H9 (cell line): ENCODE measurements around the gene MUC2. TPM values are rescaled to one million over a fixed set of nuclear protein-coding genes. Genes with fewer than 3 reads are reported as not detected.

Experiments
- DNase-seq: peaks from one replicate; pipeline ENCODE4 v3.0.0-alpha.2; 2017
- H2AFZ ChIP-seq: one replicate; pipeline ENCODE4 v1.6.1; 2013; ENCODE audit warnings: mild to moderate bottlenecking, low read length, control low read depth, moderate library complexity
- H2AK5ac ChIP-seq: 2 replicates; pipeline ENCODE4 v1.6.1; 2013; ENCODE audit warnings: low read length, control low read depth, mixed read lengths; ENCODE audit not compliant: insufficient read length
- H2BK120ac ChIP-seq: one replicate; pipeline ENCODE4 v1.6.1; 2013; ENCODE audit warnings: low read depth, mild to moderate bottlenecking, low read length, control low read depth, inconsistent platforms; ENCODE audit not compliant: poor library complexity, severe bottlenecking
- H2BK12ac ChIP-seq: 2 replicates; pipeline ENCODE4 v1.6.1; 2013; ENCODE audit warnings: low read length, control low read depth, mixed read lengths, low read depth; ENCODE audit not compliant: insufficient read length
- H2BK15ac ChIP-seq: 2 replicates; pipeline ENCODE4 v1.6.1; 2013; ENCODE audit warnings: low read depth, low read length, control low read depth
- H2BK20ac ChIP-seq: one replicate; pipeline ENCODE4 v1.6.1; 2013; ENCODE audit warnings: low read depth, mild to moderate bottlenecking, low read length, control low read depth, inconsistent platforms; ENCODE audit not compliant: poor library complexity, severe bottlenecking
- H2BK5ac ChIP-seq: 2 replicates; pipeline ENCODE4 v1.6.1; 2013; ENCODE audit warnings: low read length, control low read depth, mixed read lengths; ENCODE audit not compliant: insufficient read length
- H3K14ac ChIP-seq: 2 replicates; pipeline ENCODE4 v1.6.1; 2013; ENCODE audit warnings: low read length, control low read depth; ENCODE audit not compliant: insufficient read depth
- H3K18ac ChIP-seq: 2 replicates; pipeline ENCODE4 v1.6.1; 2013; ENCODE audit warnings: low read depth, mild to moderate bottlenecking, mixed read lengths, low read length, control low read depth; ENCODE audit not compliant: insufficient read length
- H3K23ac ChIP-seq: 2 replicates; pipeline ENCODE4 v1.6.1; 2013; ENCODE audit warnings: low read length, control low read depth, mixed read lengths, low read depth; ENCODE audit not compliant: insufficient read length
- H3K23me2 ChIP-seq: 2 replicates; pipeline ENCODE4 v1.6.1; 2013; ENCODE audit warnings: low read depth, mild to moderate bottlenecking, mixed read lengths, low read length, control low read depth; ENCODE audit not compliant: insufficient read length, poor library complexity, severe bottlenecking
- H3K27ac ChIP-seq: 2 replicates; pipeline ENCODE4 v1.5.1; 2013; ENCODE audit warnings: low read length, control low read depth, mixed read lengths, low read depth; ENCODE audit not compliant: insufficient read length
- H3K27me3 ChIP-seq: 2 replicates; pipeline ENCODE4 v1.6.1; 2013; ENCODE audit warnings: low read length, control low read depth, inconsistent platforms; ENCODE audit not compliant: insufficient read depth
- H3K4ac ChIP-seq: 2 replicates; pipeline ENCODE4 v1.6.1; 2013; ENCODE audit warnings: low read depth, mild to moderate bottlenecking, control low read depth, inconsistent platforms, low read length, moderate library complexity
- H3K4me1 ChIP-seq: 2 replicates; pipeline ENCODE4 v1.6.1; 2013; ENCODE audit warnings: low read length, control low read depth, inconsistent platforms; ENCODE audit not compliant: insufficient read depth
- H3K4me2 ChIP-seq: 2 replicates; pipeline ENCODE4 v1.6.1; 2013; ENCODE audit warnings: low read length, control low read depth, mixed read lengths; ENCODE audit not compliant: insufficient read length, insufficient read depth
- H3K56ac ChIP-seq: 2 replicates; pipeline ENCODE4 v1.6.1; 2013; ENCODE audit warnings: low read depth, mild to moderate bottlenecking, mixed read lengths, low read length, control low read depth; ENCODE audit not compliant: insufficient read length
- H3K79me1 ChIP-seq: 2 replicates; pipeline ENCODE4 v1.6.1; 2013; ENCODE audit warnings: low read depth, mild to moderate bottlenecking, moderate library complexity, low read length, control low read depth, inconsistent platforms; ENCODE audit not compliant: insufficient read depth, poor library complexity, severe bottlenecking
- H3K79me2 ChIP-seq: 2 replicates; pipeline ENCODE4 v1.6.1; 2013; ENCODE audit warnings: low read length, control low read depth, inconsistent platforms; ENCODE audit not compliant: insufficient read depth
- H3K9ac ChIP-seq: 2 replicates; pipeline ENCODE4 v1.6.1; 2013; ENCODE audit warnings: low read length, control low read depth, mixed read lengths; ENCODE audit not compliant: insufficient read length; ENCODE audit errors: extremely low read depth
- H3K9me3 ChIP-seq: one replicate; pipeline ENCODE4 v1.6.1; 2013; ENCODE audit warnings: low read depth, low read length, inconsistent platforms; ENCODE audit not compliant: control insufficient read depth
- H3T11ph ChIP-seq: one replicate; pipeline ENCODE4 v1.6.1; 2013; ENCODE audit warnings: mild to moderate bottlenecking, low read length, control low read depth, inconsistent platforms
- H4K20me1 ChIP-seq: one replicate; pipeline ENCODE4 v1.6.1; 2013; ENCODE audit not compliant: control insufficient read depth, insufficient read length, insufficient read depth
- H4K5ac ChIP-seq: 2 replicates; pipeline ENCODE4 v1.6.1; 2013; ENCODE audit warnings: low read depth, mild to moderate bottlenecking, mixed read lengths, low read length, control low read depth; ENCODE audit not compliant: insufficient read length
- H4K8ac ChIP-seq: replicated peaks from 2 replicates; pipeline ENCODE4 v1.6.1; 2013; ENCODE audit warnings: low read length, control low read depth, mixed read lengths, low read depth; ENCODE audit not compliant: insufficient read length
- H4K91ac ChIP-seq: 2 replicates; pipeline ENCODE4 v1.6.1; 2013; ENCODE audit warnings: low read depth, mild to moderate bottlenecking, moderate library complexity, mixed read lengths, low read length, control low read depth; ENCODE audit not compliant: insufficient read length
- H3K27ac Mint-ChIP-seq, 3 experiments: 2 replicates in 2 of 3; 3 replicates in 1 of 3; pipeline ENCODE4 v1.8.0; 2020 to 2021; ENCODE audit warnings: mixed read lengths in 3 of 3, mild to moderate bottlenecking in 1 of 3, moderate library complexity in 1 of 3
- H3K27me3 Mint-ChIP-seq: 2 replicates; pipeline ENCODE4 v1.8.0; 2021; ENCODE audit warnings: low read depth, mild to moderate bottlenecking, moderate library complexity, mixed read lengths
- H3K36me3 Mint-ChIP-seq, 3 experiments: 2 replicates in 2 of 3; 3 replicates in 1 of 3; pipeline ENCODE4 v1.8.0; 2020 to 2021; ENCODE audit warnings: low read depth in 3 of 3, mixed read lengths in 3 of 3; ENCODE audit not compliant: insufficient read depth in 1 of 3
- H3K4me1 Mint-ChIP-seq, 2 experiments: 2 replicates each; pipeline ENCODE4 v1.8.0; 2020; ENCODE audit warnings: mixed read lengths in 2 of 2
- H3K4me3 Mint-ChIP-seq, 2 experiments: 2 replicates in 1 of 2; 3 replicates in 1 of 2; pipeline ENCODE4 v1.8.0; 2020 to 2021; ENCODE audit warnings: mild to moderate bottlenecking in 2 of 2, mixed read lengths in 2 of 2, moderate library complexity in 1 of 2
- H3K9me3 Mint-ChIP-seq, 2 experiments: 2 replicates in 1 of 2; 3 replicates in 1 of 2; pipeline ENCODE4 v1.8.0; 2020; ENCODE audit warnings: mild to moderate bottlenecking in 2 of 2, mixed read lengths in 2 of 2, moderate library complexity in 1 of 2
- WGBS: extraction: QIAGEN DNeasy Blood & Tissue Kit; methylation state at CpG from one replicate; pipeline ENCODE4 v1.1.7; 2013; ENCODE audit warnings: missing lambda C conversion rate, low lambda C conversion rate, mixed read lengths; ENCODE audit not compliant: insufficient read length; ENCODE audit errors: extremely low coverage; 5-methylcytosine and 5-hydroxymethylcytosine counted together
- total RNA-seq: library from RNA; stranded (reverse); gene quantifications from 2 replicates; pipeline ENCODE4 v1.2.1, GENCODE V29; 2021
- TF ChIP-seq, protein P1 (sequence below): fragments of 200-600 bp; sonication (generic); conservative IDR thresholded peaks from 3 replicates; pipeline ENCODE4 v1.8.0; 2021; ENCODE audit warnings: antibody characterized with exemption, mild to moderate bottlenecking

Gene MUC2
- total RNA-seq, 1 experiment from 2014 or later = not detected

- H4K20me1 ChIP-seq = no peaks in the 10 kb centered on the region
- H3K4ac ChIP-seq = no peak overlapping the region
- H2BK15ac ChIP-seq = no peak overlapping the region
- Mint-ChIP-seq H3K4me3 (no peak overlapping the region), H3K27ac (no peak overlapping the region), H3K4me1 (no peaks in the 10 kb centered on the region), H3K27me3 (peaks cover 21% of the 10 kb centered on the region), H3K9me3 (peaks cover 2 to 6% of the 10 kb centered on the region in 2 experiments; a peak in 3 of 5 replicates), H3K36me3 (no peaks in the 10 kb centered on the region)
- H3K79me1 ChIP-seq = no peaks in the 10 kb centered on the region
- no peak overlapping the region for H3K18ac ChIP-seq
- no peak overlapping the region for H3K27ac ChIP-seq
- no peak overlapping the region for H2BK120ac ChIP-seq
- H3K79me2 ChIP-seq = no peaks in the 10 kb centered on the region
- no peak overlapping the region for H3K14ac ChIP-seq
- no peaks in the 10 kb centered on the region for H3K9me3 ChIP-seq
- no peaks in the 10 kb centered on the region for H3K27me3 ChIP-seq
- H3T11ph ChIP-seq = no peak overlapping the region
- no peaks in the 10 kb centered on the region for H3K4me1 ChIP-seq
- H2AFZ ChIP-seq = no peak overlapping the region
- H2BK5ac ChIP-seq = no peak overlapping the region
- no CpG with 5 or more reads among the region's 19 CpGs for WGBS
- H3K23ac ChIP-seq = no peak overlapping the region
- H4K91ac ChIP-seq = no peak overlapping the region
- TF ChIP-seq, protein P1, sequence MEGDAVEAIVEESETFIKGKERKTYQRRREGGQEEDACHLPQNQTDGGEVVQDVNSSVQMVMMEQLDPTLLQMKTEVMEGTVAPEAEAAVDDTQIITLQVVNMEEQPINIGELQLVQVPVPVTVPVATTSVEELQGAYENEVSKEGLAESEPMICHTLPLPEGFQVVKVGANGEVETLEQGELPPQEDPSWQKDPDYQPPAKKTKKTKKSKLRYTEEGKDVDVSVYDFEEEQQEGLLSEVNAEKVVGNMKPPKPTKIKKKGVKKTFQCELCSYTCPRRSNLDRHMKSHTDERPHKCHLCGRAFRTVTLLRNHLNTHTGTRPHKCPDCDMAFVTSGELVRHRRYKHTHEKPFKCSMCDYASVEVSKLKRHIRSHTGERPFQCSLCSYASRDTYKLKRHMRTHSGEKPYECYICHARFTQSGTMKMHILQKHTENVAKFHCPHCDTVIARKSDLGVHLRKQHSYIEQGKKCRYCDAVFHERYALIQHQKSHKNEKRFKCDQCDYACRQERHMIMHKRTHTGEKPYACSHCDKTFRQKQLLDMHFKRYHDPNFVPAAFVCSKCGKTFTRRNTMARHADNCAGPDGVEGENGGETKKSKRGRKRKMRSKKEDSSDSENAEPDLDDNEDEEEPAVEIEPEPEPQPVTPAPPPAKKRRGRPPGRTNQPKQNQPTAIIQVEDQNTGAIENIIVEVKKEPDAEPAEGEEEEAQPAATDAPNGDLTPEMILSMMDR = no peak
- H3K9ac ChIP-seq = no peak overlapping the region
- H3K56ac ChIP-seq = no peak overlapping the region
- no peaks in the 10 kb centered on the region for H3K23me2 ChIP-seq
- DNase-seq = no peak
- H2BK20ac ChIP-seq = no peak overlapping the region
- H2AK5ac ChIP-seq = no peak overlapping the region
- no peak overlapping the region for H2BK12ac ChIP-seq
- H3K4me2 ChIP-seq = no peak overlapping the region
- H4K8ac ChIP-seq = no peak overlapping the region
- no peak overlapping the region for H4K5ac ChIP-seq
Observed at GRCh38 chr11:1121331-1121812, 46.7 kb downstream of the MUC2 start.
